Measurements from ENCODE around the gene MARCHF3.

DNA sequence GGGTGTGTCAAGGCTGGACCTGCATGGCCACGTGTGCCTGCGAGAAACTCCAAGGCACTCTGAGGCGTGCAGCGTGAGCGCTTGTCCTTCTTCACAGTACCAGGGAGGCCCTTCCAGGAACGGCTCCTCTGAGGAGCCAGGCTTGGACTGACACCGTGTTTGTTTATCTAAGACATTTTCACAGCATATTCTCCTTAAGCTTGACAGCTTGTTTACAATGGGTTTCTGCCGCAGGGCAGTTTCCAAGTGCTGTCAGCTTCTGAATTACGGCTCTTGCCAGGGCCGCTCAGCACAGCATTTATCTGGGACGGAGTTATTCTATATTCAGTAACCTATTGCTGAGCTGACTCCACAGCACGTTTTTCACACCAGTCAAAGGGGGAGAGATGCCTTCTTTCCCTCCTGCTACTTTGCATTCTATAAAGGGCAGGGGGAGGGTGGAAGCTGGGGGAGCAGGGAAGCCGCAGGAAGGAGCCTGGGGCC lies 155.0 kb downstream of the MARCHF3 start:
- no peak for TF ChIP-seq POLR2AphosphoS5 (IDR thresholded peaks at IDR 0.05; ENCODE audit: borderline replicate concordance, low read depth, low read length)
- no peak for TF ChIP-seq EZH2 (IDR thresholded peaks at IDR 0.05)

Measured in SK-N-MC (cell line).